WI38 (cell line): ENCODE results near the gene BICDL2.

Experiments
- H3K4me3 ChIP-seq: 2 replicates; pipeline ENCODE4 v1.5.1; 2011; ENCODE audit warnings: low read depth, mild to moderate bottlenecking, control low read depth, low read length
- TF ChIP-seq, protein P1 (sequence below): IDR thresholded peaks from 2 replicates; pipeline ENCODE4 v1.5.1; 2012; ENCODE audit warnings: low read depth, mild to moderate bottlenecking, control low read depth, low read length

Gene BICDL2

DNA sequence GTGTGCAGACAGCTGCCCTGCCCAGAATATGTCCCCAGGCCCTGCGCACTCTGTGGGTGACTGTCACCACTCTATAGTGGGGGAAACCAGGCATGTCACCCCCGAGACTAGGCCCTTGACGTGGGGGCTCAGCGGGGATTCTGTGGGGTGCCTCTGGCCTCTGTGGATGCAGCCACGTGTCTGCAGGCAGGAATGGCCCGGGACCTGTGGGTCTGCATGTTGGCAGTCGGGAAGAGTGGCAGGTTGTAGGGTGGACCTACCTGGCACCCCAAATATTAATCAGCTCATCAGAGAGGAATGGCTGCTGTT, 29.6 kb upstream of the BICDL2 start:
- TF ChIP-seq, protein P1, sequence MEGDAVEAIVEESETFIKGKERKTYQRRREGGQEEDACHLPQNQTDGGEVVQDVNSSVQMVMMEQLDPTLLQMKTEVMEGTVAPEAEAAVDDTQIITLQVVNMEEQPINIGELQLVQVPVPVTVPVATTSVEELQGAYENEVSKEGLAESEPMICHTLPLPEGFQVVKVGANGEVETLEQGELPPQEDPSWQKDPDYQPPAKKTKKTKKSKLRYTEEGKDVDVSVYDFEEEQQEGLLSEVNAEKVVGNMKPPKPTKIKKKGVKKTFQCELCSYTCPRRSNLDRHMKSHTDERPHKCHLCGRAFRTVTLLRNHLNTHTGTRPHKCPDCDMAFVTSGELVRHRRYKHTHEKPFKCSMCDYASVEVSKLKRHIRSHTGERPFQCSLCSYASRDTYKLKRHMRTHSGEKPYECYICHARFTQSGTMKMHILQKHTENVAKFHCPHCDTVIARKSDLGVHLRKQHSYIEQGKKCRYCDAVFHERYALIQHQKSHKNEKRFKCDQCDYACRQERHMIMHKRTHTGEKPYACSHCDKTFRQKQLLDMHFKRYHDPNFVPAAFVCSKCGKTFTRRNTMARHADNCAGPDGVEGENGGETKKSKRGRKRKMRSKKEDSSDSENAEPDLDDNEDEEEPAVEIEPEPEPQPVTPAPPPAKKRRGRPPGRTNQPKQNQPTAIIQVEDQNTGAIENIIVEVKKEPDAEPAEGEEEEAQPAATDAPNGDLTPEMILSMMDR, result no peak
- H3K4me3 ChIP-seq, result peak overlapping the region; percentile 56; the same call in 1 of the 2 replicates

DNA sequence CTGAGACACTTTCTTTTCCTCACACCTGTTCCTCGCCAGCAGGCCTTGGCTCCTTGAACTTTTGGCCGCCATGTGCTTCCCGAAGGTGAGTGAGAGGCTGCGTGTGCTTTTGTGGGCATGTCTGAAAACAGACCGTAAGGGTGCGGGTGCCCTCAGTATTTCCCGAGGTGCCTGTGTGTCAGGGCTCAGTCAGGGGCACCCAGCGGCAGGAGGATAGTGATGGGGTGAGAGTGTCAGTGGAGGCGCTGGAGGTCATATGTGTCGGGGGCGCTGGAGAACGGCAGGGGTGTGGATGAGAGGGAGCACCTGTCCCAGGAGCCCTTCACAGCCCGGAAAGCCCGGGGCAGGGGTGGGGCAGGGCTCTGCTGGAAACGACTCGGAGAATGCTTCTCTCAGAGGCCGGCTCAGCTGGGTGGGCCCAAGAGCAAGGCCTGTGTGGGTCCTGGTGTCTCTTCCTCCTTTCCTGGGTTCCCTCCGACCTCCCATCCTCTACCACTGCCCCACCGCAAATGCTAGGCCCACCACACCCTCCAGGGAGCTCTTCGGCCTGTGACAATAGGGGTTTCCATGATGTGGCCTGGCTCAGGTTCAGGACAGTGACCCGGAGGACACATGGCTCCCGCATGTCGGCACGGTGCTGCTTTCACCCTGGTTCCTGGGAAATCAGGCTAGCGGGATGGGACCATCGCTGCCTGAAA, 29.1 kb upstream of the BICDL2 start:
- TF ChIP-seq, protein P1, result no peak
- peak overlapping the region; percentile 56 for H3K4me3 ChIP-seq

DNA sequence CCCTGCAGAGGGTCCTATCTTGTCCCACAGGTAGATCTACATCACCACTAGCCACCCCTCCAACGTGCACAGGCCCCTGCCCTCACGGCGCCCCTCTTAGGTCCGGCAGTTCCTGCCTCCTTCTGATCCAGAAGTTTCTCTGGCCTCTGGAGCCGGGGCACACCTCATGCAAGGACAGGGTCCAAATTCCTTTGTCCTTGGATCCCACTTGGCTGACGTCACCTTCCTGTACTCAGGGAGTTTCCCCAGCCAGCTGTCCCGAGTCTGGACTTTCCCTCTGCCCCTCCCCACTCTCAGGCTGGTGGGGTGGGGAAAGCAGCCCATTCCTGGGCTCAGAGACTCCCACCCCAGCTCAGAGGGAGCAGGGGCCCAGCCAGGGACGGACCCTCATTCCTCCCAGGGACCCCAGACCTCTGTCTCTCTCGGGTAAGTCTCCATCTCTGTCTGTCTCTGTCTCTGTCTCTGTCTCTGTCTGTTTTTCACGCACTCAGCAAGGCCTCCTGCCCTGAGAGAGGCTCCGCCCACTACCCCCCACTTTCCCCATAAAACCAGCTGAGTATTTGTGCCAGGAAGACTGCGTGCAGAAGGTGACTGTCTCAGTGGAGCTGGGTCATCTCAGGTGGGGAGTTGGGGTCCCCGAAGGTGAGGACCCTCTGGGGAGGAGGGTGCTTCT, 28.5 kb upstream of the BICDL2 start, which contains the start of gene IL32:
Gene IL32 (plus strand): TSS at position 572 of the 673 bp plus-strand sequence. CDS start 172 bp downstream, outside the sequence.
- TF ChIP-seq, protein P1, result no peak
- peak within 1 kb of the TSS; percentile 56 for H3K4me3 ChIP-seq

DNA sequence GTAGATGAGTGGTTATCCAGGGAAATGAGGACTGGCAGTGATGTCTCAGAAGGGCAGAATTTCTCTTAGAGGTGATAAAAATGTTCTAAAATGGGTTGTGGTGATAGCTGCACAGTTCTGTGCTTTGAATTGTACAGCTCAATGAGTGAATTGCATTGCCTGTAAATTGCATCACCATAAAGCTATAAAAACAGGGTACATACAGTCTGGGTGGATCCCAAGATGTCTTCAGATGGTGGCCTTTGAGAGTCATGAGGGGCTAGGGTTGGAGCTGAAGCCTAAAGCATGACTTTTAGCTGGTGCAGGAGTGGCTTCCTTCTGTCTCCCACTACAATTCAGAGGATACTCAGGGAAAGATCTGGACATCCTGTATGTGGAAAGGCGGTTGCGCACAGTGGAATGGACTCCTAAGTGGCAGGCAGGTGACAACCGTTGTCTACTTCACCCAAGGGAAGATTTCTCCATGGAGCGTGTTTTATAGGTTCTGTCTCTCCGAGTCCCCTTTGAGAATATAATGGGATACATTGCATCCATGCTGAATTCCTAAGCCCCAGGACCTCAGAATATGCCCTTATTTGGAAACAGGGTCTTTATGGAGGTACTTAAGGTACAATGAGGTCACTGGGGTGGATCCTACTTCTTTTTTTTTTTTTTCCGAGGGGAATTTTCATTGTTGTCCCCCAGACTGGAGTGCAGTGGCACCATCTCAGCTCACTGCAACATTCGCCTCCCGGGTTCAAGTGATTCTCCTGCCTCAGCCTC, 27.1 kb upstream of the BICDL2 start:
- TF ChIP-seq, protein P1, result no peak
- no peak overlapping the region for H3K4me3 ChIP-seq

DNA sequence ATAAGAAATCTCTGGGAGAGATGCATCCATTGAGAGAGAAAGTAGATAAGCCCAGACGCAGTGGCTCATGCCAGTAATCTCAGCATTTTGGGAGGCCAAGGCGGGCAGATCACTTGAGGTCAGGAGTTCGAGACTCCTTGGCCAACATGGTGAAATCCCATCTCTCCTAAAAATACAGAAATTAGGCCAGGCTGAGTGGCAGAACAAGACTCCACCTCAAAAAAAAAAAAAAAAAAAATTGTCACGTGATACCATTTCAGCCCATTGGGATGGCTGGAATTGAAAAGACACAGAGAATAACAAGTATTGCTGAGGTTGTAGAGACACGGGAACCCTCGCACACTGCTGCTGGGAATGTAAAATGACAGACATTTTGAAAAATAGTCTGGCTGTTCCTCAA, 25.8 kb upstream of the BICDL2 start:
- TF ChIP-seq, protein P1, result no peak
- H3K4me3 ChIP-seq, result no peak overlapping the region

DNA sequence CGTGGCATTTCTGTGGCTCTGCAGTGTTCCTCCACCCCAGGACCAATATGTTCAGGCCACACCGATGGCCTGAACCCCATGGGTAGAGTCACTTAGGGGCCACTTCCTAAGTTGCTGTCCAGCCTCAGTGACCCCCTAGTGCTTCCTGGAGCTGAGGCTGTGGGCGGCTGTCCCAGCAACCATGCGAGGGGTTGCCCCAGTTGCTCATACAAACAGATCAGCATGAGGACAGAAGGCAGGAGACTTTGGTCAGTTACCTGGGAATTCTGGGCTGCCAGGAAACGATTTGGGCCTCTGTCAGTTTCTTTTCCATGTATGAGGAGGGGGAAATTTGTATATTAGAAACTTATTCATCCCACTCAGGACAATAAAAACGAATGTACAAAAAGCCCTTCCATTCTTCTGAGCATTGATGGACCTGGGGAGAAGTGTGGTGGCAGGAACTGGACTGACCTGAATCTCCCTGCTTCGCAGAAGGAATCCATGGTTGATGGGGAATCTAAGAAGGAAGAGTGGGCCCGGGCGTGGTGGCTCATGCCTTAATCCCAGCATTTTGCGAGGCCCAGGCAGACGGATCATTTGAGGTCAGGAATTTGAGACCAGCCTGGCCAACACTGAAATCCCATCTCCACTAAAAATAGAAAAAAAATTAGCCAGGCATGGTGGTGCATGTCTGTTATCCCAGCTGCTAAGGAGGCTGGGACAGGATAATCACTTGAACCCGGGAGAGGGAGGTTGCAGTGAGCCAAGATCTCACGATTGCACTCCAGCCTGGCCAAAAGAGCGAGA, 23.8 kb upstream of the BICDL2 start:
- TF ChIP-seq, protein P1, result no peak
- no peak overlapping the region for H3K4me3 ChIP-seq
